ENCODE measurements around the gene KAZALD1. TPM values are rescaled to one million over a fixed set of nuclear protein-coding genes. Genes with fewer than 3 reads are reported as not detected.

Gene KAZALD1
- total RNA-seq, 1 donor from 2014 or later, result 0.41 TPM

- DNase-seq (ENCODE audit: low spot score in 2 of 2) (no peak), FAIRE-seq (no peak)
Observed at GRCh38 chr10:101046332-101047238, 15.2 kb upstream of the KAZALD1 start.

GRCh38 chr10:101047268-101047667, 14.5 kb upstream of the KAZALD1 start:
- DNase-seq (ENCODE audit: low spot score in 2 of 2) (no peak), FAIRE-seq (no peak)

GRCh38 chr10:101047961-101048892, 13.6 kb upstream of the KAZALD1 start:
- DNase-seq (ENCODE audit: low spot score in 2 of 2), result no peak
- FAIRE-seq, result no peak

GRCh38 chr10:101050208-101051069, 11.3 kb upstream of the KAZALD1 start:
- peak in 1 of 2 donors; percentile 62 for DNase-seq (ENCODE audit: low spot score in 2 of 2)

GRCh38 chr10:101052285-101052684, 9.5 kb upstream of the KAZALD1 start:
- FAIRE-seq, result no peak
- no peak for DNase-seq (ENCODE audit: low spot score in 2 of 2)

More at GRCh38 chr10:101050208-101051069, 11.3 kb upstream of the KAZALD1 start:
- FAIRE-seq, result no peak

GRCh38 chr10:101053516-101053915, 8.3 kb upstream of the KAZALD1 start:
- FAIRE-seq (no peak), DNase-seq (ENCODE audit: low spot score in 2 of 2) (no peak)

- FAIRE-seq (no peak), DNase-seq (ENCODE audit: low spot score in 2 of 2) (no peak)
Observed at GRCh38 chr10:101054351-101054750, 7.4 kb upstream of the KAZALD1 start.

- DNase-seq (ENCODE audit: low spot score in 2 of 2) (no peak), FAIRE-seq (no peak)
Observed at GRCh38 chr10:101054876-101055275, 6.9 kb upstream of the KAZALD1 start.

GRCh38 chr10:101055411-101055810, 6.4 kb upstream of the KAZALD1 start:
- no peak for FAIRE-seq
- DNase-seq (ENCODE audit: low spot score in 2 of 2), result no peak

- DNase-seq (ENCODE audit: low spot score in 2 of 2) (no peak), FAIRE-seq (no peak)
Observed at GRCh38 chr10:101056365-101057151, 5.2 kb upstream of the KAZALD1 start.

- DNase-seq (ENCODE audit: low spot score in 2 of 2), result peak; percentile 87 to 91
- FAIRE-seq, result no peak
Observed at GRCh38 chr10:101060036-101060950, 1.5 kb upstream of the KAZALD1 start.

- FAIRE-seq, result no peak
- peak; percentile 98 to 99 for DNase-seq (ENCODE audit: low spot score in 2 of 2)
Observed at GRCh38 chr10:101060951-101061623, 702 bp upstream of the KAZALD1 start.

- DNase-seq (ENCODE audit: low spot score in 2 of 2) (peak in 1 of 2 donors; percentile 57), FAIRE-seq (no peak)
Observed at GRCh38 chr10:101062232-101063049, 652 bp downstream of the KAZALD1 start.

- no peak for DNase-seq (ENCODE audit: low spot score in 2 of 2)
- FAIRE-seq, result no peak
Observed at GRCh38 chr10:101063050-101063525, 1.3 kb downstream of the KAZALD1 start.

GRCh38 chr10:101063548-101064414, 2.0 kb downstream of the KAZALD1 start:
- FAIRE-seq (no peak), DNase-seq (ENCODE audit: low spot score in 2 of 2) (no peak)

Data from frontal cortex (tissue), 4 donors.